Right hindlimb (tissue), 1 donor: ENCODE results near the gene CLCF1.

Experiments used
- DNase-seq: peaks from one replicate; pipeline ENCODE4 v3.0.0-alpha.2; 2018

Gene CLCF1

DNA sequence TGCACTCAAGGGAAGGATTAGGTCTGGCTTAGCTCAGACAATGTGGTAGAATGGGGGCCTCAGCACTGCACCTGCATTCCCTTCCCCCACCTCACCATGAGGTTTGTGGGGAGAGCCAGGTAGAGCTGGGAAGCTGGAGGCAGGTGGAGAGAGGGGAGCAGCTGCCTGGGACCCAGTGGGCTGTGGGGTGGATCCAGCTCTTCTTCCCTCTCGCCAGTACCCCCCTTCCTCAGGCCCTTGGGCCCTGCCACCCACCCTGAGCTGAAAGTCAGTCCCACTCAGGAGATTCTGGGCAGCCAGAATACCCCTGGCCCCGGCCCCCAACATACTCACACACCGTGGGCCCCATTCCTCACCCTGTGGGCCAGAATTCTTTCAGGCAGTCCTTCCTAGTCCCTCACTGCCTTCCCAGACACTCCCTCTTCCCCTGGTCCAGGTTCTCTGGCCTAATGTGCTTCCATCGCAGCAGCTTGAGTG is 17.0 kb downstream of the CLCF1 start:
- DNase-seq: no peak

DNA sequence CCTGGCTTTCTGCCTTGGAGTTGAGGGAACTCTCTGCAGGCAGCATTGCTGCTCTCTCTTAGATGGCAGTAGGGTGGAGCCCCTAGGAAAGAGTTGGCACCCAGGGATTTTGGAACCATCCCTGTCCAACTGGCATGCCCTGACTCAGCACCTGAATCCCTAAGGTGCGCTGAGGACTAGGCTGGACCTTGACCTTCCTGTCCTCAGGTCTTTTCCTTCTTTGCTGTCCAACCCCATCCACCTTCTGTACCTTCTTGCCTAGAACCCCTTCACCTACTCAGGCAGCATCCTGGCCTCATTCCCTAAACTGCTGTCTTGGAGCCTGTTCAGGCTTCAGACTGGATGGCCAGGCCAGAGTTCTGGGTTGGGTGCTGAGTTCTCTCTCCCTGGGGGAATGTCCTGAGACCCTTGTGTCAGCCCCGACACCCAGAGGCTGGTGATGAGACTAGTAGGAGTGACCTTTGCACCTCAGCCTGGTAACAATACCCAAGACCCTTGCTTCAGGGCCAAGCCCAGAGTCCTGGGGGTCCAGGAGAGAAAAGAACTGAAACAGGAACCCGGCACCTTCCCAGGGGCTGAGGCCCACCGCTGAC is 17.5 kb downstream of the CLCF1 start:
- DNase-seq: no peak

DNA sequence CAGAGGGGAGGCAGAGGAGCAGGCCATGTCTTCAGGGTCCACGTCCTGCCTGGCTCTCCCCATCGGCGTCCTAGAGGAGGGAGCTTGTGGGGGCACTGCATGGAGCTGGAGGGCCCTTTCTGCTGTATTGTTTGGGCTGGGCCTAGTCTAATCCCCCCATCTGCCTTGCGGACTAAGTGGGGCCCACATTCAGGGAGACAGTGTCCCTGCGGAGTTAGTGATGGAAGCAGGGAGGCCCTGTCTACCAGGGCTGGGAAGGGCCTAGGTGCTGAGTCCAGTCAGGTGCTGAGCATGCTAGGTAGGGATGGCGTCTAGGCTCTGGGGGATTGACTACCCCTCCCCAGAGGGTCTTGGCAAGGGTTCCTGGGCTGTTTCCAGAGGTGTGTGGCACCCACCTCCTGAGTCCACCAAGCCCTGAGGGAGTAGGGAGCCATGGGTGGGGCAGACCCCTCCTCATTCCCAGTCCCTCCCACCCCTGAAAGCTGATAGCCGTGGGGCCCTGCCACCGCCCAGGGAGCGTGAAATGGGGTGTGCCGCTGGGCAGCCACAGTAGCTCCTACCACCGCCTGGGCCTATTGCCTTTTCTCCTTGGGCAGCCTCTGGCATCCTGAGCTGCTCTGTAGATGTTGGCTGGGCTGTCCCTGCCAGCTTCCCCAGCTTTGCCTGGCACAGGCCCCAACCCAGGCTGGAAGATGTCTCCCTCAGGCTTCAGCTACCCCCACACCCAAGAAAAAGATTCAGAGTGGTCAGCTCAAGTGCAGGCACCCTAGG is 18.2 kb downstream of the CLCF1 start:
- no peak for DNase-seq

DNA sequence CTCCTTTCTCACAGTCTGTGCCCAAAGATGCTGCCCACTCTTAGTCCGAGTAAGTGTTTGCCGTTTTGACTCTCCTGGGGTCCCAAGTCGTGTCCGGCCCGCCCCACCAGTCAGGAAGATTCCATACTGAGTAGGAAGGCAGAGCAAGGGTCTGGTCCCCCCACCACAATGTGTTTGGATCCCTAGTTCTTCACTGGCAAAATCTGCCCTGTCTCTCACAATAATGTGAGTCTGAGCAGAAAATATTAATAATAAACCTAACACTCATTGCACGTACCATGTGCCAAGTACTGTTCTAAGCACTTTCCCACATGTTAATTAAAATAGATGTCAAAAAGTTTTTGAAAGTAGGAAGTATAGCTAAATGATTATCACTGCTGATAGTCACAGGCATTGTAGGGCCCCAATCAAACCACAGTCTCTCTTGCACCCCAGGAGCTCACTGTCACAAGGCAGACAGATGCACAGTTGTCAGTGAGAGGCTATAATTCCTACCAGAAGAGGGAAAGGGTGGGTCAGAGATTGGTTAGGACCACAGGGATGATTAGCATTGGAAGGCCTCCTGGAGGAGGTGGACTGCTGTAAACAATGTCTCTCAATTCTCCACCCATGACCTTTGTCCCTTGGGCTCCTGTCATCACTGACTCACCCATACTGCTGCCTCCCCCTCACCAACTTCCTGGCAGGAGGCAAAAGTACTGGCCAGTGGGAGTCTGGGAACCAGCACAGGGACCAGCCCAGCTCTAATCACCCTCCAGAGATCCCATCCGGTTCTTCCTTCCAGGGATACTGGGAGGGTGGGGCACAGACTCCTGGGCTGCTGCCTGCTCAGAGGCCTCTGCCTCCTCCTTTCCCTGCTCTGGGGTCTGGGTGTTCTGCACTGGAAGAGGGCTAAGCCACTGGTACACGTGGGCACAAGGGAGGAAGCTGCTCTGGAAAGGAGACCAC is 19.0 kb downstream of the CLCF1 start:
- no peak for DNase-seq

DNA sequence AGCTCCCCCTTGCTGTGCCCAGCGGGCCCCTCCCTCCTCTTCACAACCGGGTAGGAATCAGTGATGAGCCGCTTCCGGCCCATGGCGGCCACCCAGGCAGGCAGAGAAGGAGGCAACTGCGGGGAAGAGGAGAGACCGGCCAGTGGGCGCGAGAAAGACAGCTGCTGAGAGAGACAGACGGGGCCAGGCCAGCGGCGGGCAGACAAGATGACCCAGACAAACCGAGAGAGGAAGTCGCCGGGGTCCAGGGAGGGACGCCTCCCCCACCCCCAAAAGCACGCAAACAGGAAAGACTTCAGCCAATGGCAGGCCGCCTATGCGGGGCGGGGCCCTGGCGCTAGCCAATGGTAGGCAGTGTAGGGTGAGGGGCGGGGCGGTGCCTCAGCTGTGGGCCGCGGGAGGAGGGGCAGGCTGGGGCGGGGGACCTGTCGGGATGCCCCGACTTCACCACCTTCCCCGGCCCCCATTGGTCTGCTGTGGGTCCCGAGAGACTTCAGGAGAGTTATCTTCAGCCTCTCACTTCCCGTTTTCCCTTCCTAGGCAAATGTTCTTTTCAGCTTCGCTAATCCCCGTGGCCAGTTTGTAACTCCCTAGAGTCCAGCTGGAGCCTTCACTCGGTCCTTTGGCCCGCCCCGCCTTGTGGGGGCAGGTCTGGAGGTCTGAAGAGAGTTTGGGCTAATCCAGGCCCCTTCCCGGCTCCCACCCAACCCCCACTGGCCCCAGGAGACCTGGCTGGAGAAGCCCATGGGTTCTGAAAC is 19.9 kb downstream of the CLCF1 start, which contains the start of gene POLD4:
TSS of gene POLD4 (minus strand) at position 230 of the 758 bp plus-strand sequence. CDS start at position 83, 147 bp downstream.
- peak; percentile 98 for DNase-seq

DNA sequence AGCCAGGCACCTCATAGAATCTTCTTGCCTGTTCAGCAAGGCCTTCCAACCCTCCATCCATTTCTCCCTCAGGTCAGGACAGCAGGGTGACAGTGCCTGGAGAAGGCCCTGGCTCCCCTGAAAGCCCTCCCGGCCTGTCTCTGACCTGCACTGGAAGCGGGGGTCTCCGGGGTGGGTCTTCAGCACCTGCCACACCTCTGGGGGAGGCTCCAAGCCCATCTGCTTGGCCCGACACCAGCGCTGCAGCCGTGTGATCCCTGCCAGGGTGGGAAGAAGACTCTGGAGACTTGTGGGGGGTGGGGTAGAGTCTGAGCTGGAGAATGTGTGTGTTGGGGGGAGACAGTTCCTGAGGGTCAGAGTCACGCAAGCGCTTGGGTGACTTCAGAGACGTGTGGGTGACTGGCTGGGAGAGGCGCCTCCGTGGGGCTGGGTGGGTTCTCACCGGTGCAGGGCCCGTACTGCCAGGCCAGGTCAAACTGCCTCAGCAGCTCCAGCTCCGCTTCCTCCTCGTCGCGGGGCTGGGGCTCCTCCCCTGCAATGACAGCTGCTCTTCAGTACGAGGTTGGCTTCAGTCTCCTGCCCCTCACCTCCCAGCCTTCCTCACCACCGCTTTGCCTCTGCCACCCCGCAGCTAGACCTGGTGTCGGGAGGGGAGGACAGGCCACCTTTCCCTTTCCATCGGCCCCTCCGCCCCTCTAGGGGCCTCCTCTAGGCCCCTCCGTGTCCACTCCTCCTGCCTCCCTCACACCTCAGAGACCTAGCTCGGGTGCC is 20.7 kb downstream of the CLCF1 start:
- DNase-seq: peak; percentile 43

DNA sequence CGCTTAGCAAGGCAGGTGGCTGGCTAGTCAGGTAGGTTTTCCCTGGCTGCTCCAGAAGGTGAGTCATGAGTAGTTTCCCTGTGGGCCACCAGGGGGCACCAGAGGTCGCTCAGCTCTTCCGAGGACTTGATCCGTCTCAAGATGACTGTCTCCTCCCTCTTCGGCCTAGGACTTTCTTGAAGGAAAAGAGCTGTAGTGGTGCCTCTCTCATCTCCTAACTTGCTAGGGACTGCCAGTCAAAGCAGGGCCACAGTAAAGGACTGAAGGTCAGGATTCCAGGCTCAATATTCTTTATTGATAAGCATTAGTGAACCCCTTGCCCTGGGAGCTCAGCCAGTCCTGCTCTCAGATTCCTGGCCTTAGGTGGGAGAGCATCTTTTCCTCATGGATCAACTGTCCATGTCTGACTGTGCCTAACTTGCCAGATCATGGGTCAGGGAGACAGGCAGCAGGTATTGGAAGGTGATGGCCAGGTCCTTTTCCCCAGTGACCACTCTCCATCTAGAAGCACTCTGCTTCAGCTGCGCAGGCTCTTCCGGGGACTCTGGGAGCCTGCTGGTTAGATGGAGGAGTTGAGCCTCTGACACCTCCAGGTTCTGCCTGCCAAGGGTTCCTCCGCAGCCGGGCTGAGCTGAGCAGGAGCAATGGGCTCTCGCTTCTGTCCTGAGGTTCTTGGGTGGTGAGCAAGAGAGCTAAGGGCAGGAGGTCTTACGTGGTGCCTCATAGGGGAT is 22.0 kb downstream of the CLCF1 start:
- DNase-seq: peak; percentile 68

DNA sequence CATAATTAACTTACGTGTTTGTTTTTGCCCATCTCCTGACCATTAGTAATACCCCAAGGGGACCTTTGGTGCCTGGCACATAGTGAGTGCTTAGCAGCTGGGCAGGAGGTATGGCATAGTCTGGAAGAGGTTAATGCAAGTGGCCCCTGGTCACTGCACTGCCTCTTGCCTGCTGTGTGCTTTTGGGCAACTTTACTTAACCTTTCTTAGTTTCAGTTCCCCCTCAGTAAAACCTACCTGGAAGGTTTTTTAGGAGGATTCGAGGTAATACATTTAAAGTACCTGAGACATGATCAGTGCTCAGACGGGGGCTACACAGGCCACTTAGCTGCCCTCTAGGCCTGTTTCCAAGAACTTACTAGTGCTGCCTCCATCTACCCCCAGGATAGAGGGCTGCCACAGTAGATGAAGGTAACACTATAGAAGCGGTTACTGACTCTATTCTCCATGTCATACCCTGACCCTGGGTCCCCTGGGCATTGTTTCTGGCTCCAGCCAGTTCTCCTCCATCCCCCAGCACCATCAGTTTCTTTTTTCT is 23.4 kb downstream of the CLCF1 start:
- no peak for DNase-seq

DNA sequence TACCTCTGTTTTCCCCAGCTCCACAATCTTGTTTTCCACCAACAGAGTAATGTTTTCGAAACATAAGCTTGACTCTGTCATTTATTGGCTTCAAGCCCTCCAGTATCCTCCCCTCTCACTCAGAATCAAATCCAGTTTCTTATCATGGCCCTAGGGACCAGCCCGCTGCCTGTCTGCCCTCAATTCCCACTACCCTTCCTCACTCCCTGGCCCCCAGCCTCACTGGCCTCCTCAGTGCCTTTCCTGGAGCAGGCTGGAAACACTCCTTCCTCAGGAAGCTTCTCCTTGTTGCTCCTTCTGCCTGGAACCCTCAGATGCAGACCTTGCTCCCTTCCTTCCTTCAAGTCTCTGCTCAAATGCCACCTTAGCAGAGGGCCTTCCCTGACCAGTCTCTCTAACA is 23.9 kb downstream of the CLCF1 start:
- DNase-seq: no peak

DNA sequence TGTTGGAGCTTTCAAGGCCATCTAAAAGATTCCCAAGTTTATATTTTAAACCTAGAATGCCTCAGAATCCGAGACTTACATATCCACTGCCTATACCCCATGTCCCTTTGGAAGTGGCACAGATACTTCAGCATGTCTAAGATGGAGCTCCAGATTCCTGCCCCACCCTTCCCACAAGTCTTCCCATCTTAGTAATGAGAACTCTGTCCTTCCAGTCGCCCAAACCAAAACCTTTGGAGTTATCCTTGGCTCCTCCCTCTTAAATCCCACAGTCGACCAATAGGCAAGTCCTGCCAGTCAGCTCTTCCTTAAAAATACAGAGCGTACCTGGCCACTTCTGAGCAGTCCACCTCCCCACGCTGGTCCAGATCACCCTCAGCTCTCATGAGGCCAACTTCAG is 24.4 kb downstream of the CLCF1 start:
- no peak for DNase-seq

DNA sequence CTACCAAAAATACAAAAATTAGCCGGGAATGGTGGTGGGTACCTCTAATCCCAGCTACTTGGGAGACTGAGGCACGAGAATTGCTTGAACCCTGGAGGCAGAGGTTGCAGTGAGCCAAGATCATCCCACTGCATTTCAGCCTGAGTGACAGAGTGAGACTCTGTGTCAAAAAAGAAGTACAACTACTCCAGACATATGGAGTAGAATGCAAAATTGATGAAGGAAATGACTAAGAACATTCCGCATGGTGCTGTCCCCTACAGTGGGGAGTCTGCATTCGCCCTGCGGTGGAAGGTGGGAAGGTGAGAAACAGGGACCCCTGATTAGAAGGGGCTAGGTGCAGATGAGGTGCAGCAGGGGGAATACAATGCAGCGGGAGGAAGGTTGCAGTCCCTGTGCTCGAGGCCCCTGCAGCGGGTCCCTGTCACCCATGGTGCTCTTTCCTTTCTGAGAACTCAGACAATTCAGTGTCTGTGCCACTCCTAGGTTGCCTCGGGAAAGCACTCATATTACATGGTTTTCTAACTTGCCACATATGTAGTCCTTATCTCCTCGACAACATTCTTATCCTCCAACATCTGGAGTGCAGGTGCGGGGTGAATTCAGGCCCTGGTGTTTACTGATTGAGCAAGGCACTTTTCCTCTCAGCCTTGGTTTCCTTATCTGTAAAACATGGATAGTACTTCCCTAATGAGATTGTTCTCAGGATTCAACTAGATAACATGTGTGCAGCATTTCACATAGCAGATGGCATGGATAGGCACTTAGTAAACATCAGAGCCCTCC is 25.2 kb downstream of the CLCF1 start:
- DNase-seq: no peak

DNA sequence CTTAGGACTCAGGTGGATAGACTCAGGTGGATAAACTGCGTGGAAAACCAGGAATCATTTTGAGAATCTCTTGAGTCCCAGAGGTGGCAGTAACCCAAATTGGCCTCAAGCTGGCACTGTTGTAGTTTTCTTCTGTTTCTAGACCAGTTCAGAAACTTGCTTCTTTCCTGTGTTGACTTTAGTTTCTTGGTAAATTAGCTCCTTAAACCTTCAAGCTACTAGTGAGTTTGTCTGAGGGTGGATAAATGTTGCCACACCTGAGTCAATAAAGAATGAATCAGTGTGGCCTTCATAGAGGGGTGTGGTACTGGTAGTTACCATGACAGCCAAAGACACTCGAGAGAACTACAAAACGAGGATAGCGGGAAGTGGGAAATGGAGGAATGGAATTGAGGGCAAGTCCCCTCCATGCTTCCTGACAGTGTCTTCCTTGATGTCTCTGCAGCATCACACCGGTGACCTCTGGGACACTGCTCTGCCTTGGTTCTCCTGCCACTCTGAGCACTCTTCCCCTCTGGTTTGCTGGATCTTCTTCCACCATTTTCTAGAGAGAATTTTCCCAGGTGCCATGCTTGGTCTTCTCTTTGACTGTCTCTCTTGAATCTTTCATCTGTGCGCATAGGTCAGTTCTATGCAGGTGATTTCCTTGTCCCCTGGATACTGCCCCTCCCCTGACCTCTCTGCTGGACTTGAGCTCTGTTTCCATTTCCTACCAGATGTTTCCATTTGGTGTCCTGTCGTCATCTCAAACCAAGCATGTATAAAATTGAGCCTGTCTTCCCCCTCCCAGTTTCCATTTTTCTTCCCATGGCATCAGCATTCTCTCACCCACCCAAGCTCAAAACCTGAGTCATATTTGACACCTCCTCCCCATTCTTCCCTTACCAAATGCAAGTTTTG is 27.2 kb downstream of the CLCF1 start:
- DNase-seq: no peak

DNA sequence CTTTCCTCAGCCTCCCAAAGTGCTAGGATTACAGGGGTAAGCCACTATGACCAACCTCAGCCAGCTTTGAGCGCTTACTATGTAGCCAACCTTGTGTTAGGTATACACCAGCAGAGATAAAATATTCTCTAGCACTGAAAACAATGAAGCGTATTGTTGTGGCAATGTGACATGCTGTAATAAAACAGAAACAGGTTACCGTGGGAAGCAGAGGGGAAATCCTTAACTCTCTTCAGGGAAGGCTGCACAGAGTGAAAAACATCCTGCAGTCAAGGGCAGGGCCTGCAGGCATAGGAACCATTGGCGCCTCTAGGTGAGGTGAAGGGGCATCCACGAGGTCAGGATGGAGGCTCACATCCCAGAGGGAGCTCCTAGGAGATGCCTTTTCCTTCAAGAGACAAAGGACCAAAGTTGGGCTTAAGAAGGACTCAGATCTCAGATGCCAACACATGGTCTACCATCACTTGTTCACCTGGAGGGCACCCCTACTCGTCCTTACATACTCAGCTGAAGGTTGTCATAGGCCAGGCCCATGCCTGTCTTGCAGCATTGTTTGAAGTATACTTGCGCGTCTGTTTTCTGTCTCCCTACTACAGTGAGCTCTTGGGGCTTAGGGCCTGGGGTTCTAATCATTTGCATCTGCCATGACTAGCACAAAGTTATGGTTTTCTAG is 28.0 kb downstream of the CLCF1 start:
- no peak for DNase-seq

DNA sequence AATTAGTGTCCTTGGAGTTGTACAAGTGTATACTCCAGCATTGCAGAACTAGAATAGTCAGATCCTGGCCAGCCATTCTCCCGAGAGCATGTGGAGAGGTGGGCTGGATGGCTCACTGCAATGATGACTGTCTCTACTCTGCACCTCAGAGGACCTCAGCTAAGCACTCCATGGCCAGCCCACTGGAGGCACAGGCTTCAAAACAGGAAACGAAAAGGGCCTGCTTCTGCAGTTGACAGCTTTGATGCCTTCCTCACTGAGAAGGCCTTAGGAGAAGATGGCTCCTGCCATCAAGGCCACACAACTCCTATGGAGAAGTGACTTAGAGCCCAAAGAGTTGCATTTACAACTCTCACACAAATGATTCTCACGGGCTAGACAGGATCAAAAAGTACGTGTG is 29.1 kb downstream of the CLCF1 start:
- DNase-seq: no peak

DNA sequence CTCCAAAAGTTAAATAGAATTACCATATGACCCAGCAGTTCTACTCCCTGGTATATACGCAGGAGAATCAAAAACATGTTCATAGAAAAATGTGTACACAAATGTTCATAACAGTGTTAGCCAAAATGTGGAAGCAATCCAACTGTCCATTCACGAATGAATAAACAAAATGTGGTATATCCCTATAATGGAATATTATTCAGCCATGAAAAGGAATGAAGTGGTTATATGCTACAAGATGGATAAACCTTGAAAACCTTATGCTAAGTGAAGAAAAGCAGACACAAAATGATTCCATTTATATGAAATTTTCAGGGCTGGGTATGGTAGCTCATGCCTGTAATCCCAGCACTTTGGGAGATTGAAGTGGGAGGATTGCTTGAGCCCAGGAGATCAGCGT is 36.1 kb downstream of the CLCF1 start:
- DNase-seq: no peak

DNA sequence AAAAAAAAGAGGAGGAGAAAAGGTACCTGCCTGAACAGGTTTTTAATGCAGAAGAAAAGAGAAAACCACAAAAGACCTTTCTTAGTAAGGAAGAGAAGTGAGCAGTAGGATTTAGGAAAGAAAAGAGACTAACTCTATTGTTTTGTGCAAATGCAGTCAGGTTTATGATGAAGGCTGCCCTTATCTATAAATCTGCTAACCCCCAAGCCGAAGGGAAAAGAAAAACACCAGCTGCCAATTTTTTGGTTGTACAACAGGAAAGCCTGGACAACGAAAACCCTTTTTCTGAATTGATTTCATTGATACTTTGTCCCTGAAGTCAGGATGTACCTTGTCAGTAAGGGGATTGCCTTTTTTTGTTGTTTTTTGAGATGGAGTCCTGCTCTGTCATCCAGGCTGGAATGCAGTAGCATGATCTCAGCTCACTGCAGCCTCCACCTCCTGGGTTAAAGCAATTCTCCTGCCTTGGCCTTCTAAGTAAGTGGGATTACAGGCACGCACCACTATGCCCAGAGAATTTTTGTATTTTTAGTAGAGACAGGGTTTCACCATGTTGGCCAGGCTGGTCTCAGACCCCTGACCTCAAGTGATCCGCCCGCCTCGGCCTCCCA is 41.2 kb downstream of the CLCF1 start:
- DNase-seq: no peak

DNA sequence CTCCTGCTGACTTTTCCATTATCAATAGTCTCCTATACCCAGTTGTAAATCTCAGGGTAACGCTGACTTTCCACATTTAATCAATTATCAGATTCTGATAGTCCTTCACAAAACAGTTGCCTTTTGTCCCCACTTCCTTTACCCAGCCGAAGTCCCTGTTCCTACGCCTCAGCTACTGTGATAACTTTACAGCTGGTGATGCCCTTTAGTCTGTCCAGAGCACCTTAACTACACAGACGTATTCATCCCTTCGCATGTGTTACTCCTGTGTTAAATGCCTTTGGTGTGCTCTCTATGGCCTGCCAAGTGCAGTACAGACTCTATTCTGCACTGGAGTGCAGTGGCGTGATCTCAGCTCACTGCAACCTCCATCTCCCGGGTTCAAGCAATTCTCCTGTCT is 49.9 kb downstream of the CLCF1 start:
- DNase-seq: no peak

DNA sequence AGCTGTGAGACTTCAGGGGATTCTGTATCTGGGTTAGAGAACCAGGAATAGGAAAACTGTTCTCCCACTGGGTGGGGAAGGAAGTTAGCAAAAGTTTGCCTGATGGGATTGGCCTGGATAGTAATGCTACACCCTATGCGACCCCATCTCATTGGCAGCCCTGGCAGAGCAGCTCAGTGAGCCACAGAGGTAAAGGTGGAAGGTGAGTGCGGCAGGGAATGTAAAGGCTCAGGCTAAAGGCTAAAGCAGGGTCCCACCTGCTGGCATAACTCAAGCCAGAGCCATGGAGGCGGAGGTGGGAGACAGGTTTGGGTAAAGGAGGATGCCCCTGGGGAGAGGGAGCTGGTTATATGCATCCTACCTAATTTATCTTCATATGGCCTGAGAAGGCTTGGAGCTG is 51.3 kb downstream of the CLCF1 start:
- no peak for DNase-seq
